ENCODE measurements around the gene IFNA1. TPM values are rescaled to one million over a fixed set of nuclear protein-coding genes. Genes with fewer than 3 reads are reported as not detected.

IFNA1 gene
- total RNA-seq, 1 donor from 2014 or later, result 0.62 TPM

GRCh38 chr9:21402386-21403251 lies 37.6 kb upstream of the IFNA1 start:
- DNase-seq, result no peak

GRCh38 chr9:21404146-21404545 lies 36.1 kb upstream of the IFNA1 start:
- Histone ChIP-seq H3K9me3 (no peaks in the 10 kb centered on the region), H3K4me3 (no peak overlapping the region), H3K27ac (no peak overlapping the region), H3K4me1 (peaks cover 10% of the 10 kb centered on the region), H3K36me3 (no peaks in the 10 kb centered on the region), H3K27me3 (ENCODE audit: low read depth) (peaks cover 32% of the 10 kb centered on the region)
- DNase-seq (no peak), ATAC-seq (no peak)
- TF ChIP-seq CTCF (IDR thresholded peaks at IDR 0.05), result no peak
- intact Hi-C loops (cut with DNase I), result no loop called here

More at GRCh38 chr9:21402386-21403251, 37.6 kb upstream of the IFNA1 start:
- no peaks in the 10 kb centered on the region for H3K36me3 ChIP-seq
- H3K27me3 ChIP-seq (ENCODE audit: low read depth), result peaks cover 35% of the 10 kb centered on the region
- H3K4me3 ChIP-seq, result peak overlapping the region; percentile 40
- H3K4me1 ChIP-seq, result peaks cover 10% of the 10 kb centered on the region
- peak; percentile 7 for TF ChIP-seq CTCF (IDR thresholded peaks at IDR 0.05)
- intact Hi-C loops (cut with DNase I), result no loop called here
- H3K9me3 ChIP-seq, result no peaks in the 10 kb centered on the region
- no peak overlapping the region for H3K27ac ChIP-seq
- ATAC-seq, result peak; percentile 48 to 62

GRCh38 chr9:21408817-21409216 lies 31.4 kb upstream of the IFNA1 start, which contains the start of gene IFNA8:
TSS of gene IFNA8 (plus strand) at chr9:21409117. CDS start at chr9:21409177, 60 bp downstream.
- H3K27me3 ChIP-seq (ENCODE audit: low read depth), result no peaks in the 10 kb centered on the region
- H3K27ac ChIP-seq, result no peak within 1 kb of the TSS
- no peaks in the 10 kb centered on the region for H3K4me1 ChIP-seq
- intact Hi-C loops (cut with DNase I), result no loop called here
- no peaks in the 10 kb centered on the region for H3K36me3 ChIP-seq
- no peaks in the 10 kb centered on the region for H3K9me3 ChIP-seq
- DNase-seq (no peak), ATAC-seq (no peak)
- TF ChIP-seq CTCF (IDR thresholded peaks at IDR 0.05), result no peak
- no peak within 1 kb of the TSS for H3K4me3 ChIP-seq

GRCh38 chr9:21412107-21412506 lies 28.1 kb upstream of the IFNA1 start:
- no peak for TF ChIP-seq CTCF (IDR thresholded peaks at IDR 0.05)
- H3K4me1 ChIP-seq, result no peaks in the 10 kb centered on the region
- no peak for ATAC-seq
- H3K9me3 ChIP-seq, result no peaks in the 10 kb centered on the region
- intact Hi-C loops (cut with DNase I), result no loop called here
- H3K36me3 ChIP-seq, result no peaks in the 10 kb centered on the region
- no peak for DNase-seq
- H3K4me3 ChIP-seq, result no peak overlapping the region
- H3K27me3 ChIP-seq (ENCODE audit: low read depth), result no peaks in the 10 kb centered on the region
- no peak overlapping the region for H3K27ac ChIP-seq

GRCh38 chr9:21413151-21413550 lies 27.1 kb upstream of the IFNA1 start:
- ATAC-seq (peak; percentile 49 to 53), DNase-seq (no peak)
- no peaks in the 10 kb centered on the region for H3K9me3 ChIP-seq
- no peaks in the 10 kb centered on the region for H3K36me3 ChIP-seq
- TF ChIP-seq CTCF (IDR thresholded peaks at IDR 0.05), result no peak
- H3K4me3 ChIP-seq, result no peak overlapping the region
- no peak overlapping the region for H3K27ac ChIP-seq
- intact Hi-C loops (cut with DNase I), result no loop called here
- H3K27me3 ChIP-seq (ENCODE audit: low read depth), result no peaks in the 10 kb centered on the region
- H3K4me1 ChIP-seq, result no peaks in the 10 kb centered on the region
